Measurements from ENCODE around the gene LAIR1.
"Not testable (repeated sequence)": the region's sequence is repeated elsewhere in the genome, so short reads cannot be mapped to it uniquely, and the experiment has no call there.

Gene LAIR1, protein sequence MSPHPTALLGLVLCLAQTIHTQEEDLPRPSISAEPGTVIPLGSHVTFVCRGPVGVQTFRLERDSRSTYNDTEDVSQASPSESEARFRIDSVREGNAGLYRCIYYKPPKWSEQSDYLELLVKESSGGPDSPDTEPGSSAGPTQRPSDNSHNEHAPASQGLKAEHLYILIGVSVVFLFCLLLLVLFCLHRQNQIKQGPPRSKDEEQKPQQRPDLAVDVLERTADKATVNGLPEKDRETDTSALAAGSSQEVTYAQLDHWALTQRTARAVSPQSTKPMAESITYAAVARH

DNA sequence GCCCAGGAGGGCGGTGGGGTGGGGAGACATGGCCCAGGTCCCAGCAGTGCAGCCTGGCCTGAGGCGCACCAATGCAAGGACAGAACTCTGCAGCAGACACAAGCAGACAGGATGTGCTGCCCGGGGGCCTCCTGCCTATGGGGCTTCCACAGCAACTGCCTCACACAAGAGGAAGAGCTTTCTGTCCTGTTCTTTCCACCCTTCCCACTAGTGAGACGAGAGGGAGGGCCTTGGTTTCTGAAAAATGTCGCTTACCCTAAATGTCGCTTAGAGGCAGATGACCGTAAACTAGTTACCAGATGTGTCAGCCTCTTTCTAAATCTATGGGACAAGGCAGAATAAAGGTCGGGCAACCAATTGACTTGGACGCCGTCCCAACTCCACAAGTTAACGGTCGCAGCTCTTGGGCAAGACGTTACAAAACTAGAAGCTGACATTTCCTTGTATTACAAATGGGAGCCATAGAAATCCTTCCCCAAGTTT is at the start of gene LAIR1:
Gene LAIR1 (minus strand): TSS at position 157 of the 483 bp plus-strand sequence. CDS start 127 bp downstream, at position 30.
- DNase-seq: no peak

DNA sequence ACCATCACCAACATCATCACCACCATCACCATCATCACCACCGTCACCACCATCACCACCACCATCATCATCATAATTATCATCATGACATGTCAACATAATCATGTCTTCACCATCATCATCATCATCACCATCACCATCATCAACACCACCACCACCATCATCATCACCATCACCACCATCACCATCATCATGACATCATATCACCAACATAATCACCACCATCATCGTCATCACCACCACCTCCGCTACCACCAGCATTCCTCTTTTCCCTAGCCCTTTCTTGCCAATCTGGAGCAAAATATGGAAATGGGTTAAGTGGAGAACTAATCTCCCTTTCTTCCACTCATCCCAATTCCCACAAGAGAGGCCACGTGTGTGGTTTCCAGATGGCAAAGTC is 49.4 kb upstream of the LAIR1 start:
- DNase-seq: no peak

DNA sequence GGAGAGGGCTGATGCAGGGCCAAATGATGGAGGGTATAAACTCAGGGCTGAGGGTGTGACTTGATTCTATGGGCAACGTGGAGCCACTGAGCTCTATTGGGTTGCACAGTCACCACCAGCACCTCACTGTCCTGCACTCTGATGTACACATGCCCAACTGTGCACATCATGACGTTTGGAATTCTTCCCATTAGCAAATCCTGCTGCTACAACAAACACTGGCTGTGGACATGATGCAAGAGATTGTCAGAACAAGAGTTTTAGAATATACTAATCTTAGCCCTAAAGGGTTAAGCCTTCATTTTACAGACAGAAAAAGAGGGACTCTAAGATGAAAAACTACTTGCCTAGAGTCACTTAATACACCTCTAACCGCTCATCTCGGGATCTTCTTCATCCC is 48.1 kb upstream of the LAIR1 start:
- DNase-seq: no peak

DNA sequence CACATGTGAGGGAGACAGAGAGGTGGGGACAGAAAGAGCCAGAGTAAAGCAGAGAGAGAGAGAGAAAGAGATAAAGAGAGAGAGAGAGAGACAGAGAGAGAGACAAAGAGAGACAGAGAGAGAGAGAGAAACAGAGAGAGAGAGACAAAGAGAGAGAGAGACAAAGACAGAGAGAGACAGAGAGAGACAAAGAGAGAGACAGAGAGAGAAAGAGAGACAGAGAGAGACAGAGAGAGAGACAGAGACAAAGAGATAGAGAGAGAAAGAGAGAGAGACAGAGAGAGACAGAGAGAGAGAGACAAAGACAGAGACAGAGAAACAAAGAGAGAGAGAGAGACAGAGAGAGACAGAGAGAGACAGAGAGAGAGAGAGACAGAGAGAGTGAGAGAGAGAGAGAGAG is 46.3 kb upstream of the LAIR1 start:
- DNase-seq: no peak

DNA sequence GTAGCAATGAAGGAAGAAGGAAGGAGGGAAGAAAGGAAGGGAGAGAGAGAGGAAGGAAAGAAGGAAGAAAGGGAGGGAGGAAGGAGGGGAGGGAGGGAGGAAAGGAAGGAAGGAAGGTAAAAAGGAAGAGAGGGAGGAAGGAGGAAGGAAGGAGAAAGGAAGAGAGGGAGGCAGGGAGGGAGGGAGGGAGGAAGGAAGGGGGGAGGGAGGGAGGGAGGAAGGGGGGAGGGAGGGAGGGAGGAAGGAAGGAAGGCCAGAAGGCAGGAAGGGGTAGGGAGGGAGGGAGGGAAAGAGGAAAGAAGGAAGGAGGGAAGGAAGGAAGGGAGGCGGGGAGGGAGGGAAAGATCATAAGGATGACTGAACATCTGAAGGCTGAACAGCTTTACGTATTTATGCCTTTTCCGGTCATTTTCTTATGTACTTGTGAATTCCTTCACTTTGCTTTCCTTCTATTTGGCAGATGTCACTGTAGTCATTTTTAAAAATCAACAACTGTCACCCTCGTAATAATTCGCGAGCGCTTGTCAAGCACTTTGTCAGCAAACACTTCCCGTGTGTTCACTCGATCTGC is 43.8 kb upstream of the LAIR1 start:
- DNase-seq: no peak

DNA sequence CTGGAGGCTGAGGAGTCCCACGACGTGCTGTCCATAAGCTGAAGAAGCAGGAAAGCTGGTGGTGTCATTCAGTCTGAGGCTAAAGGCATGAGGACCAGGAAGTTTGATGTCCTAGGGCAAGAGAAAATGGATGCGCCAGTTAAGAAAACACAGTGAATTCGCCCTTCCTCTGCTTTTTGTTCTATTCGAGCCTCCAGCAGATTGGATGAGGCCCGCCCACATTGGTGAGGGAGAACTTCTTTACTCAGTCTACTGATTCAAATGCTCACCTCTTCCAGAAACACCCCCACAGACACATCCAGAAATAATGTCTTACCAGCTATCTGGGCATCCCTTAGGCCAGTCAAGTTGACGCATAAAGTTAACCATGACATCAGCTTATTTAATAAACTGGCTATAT is 43.0 kb upstream of the LAIR1 start:
- no peak for DNase-seq

DNA sequence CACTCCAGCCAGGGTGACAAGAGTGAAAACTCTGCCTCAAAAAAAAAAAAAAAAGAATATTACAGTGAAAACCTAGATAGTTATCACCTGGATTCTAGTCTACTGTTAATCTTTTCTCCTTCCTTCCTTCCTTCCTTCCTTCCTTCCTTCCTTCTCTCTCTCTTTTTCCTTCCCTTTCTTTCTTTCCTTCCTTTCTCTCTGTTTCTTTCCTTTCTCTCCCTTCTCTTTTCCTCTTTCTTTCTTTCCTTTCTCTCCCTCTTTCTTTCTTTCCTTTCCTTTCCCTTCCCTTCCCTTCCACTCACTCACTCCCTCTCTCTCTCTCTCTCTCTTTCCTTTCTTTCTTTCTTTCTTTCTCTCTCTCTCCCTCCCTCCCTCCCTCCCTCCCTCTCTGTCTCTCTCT is 40.9 kb upstream of the LAIR1 start:
- DNase-seq: no peak

DNA sequence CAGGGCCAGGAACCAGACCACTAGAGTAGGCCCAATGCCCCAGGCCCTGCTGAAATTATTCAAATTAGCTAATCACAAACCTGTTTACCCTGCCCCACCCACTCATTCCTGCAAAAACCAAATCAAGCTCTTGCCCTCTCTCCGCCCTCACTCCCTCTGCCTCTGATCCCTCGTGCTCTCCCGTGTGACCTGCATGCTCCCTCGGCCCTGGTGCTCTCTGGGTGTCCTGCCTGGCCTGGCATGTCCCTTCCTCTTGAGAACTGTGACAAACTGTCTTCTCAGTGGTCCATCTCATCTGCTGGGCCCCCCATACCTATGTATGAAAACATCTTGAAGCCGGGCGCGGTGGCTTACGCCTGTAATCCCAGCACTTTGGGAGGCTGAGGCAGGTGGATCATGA is 38.3 kb upstream of the LAIR1 start:
- DNase-seq: no peak

DNA sequence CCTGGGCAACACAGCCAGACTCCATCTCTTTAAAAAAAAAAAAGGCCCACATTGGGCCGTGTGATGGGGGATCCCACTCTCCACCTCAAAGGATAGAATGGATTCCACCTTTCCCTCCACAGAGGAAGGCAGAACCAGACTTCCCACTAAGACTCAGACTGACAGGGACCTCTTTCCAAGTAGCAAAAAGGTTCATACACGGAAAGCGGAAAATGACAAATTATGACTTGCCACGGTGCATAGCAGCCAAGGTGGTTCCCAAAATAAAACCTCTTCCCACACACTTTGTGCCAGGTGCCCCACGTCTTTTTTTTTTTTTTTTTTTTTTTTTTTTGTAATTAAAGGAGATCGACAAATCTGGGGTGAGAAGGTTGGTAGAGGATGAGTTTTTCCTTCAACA is 36.2 kb upstream of the LAIR1 start:
- DNase-seq: no peak

DNA sequence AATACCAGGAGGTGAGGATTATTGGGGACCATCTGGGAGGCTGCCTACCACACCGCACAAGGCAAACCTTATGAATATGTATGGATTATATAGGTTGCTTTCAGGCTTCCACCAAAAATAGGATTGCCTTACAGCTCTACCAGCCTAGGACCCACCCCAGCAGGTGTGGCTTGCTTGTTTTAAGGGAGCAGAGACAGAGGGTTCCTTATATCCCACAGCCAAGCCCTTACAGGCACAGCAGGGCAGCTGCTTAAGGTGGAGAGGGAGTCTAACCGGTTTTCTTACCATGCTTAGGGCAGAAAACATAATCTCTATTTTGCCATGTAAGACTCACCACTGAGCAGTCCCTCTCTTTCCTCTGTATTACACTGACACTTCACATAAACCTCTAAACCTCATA is 34.5 kb upstream of the LAIR1 start:
- DNase-seq: no peak

DNA sequence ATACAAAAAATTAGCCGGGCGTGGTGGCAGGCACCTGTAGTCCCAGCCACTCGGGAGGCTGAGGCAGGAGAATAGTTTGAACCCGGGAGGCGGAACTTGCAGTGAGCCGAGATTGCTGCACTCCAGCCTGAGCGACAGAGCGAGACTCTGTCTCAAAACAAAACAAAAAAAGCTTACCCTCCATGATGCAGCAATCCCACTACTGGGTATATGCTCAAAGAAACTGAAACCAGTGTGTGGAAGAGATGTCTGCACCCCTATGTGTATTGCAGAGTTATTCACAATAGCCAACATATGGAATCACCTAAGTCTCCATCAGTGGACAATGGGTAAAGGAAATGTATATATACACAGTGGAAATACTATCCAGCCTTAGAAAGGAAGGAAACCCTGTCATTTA is 31.0 kb upstream of the LAIR1 start:
- DNase-seq: no peak

DNA sequence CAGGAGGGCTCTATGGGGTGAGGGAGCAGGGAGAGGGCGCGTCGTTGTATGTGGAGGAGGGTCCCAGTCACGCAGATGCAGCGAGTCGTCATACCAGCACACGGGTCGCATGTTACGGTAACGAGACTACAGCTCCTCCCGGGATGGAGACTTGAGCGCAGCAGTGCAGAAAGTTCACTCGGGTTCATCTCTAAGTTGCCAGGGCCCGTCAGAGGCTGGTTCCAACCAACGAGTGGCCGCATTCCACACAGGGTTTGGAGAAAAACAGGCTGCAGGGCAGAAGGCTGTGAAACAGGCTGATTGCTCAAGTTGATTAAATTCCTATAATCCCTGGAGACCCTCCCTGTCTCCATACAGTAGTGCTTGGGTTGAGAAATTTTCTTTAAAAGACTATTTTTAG is 28.6 kb upstream of the LAIR1 start:
- no peak for DNase-seq

DNA sequence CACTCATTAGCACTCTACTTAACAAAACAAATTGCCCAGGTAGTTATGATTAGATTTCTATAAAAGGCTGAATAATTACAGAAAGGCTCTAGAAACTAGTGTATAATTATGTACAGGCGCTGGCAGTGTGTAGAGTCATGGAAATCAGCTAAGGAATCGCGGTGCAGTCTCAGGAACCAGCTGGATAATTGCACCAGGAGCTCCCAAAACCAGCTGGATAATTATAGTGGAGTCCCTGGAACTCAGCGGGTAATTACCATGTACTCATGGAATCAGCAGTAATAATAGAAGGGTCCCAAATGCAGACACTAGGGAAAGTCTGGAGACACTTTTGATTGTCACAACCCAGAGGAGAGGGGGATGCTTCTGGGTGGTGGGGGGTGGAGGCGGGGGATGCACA is 27.4 kb upstream of the LAIR1 start:
- DNase-seq: no peak

DNA sequence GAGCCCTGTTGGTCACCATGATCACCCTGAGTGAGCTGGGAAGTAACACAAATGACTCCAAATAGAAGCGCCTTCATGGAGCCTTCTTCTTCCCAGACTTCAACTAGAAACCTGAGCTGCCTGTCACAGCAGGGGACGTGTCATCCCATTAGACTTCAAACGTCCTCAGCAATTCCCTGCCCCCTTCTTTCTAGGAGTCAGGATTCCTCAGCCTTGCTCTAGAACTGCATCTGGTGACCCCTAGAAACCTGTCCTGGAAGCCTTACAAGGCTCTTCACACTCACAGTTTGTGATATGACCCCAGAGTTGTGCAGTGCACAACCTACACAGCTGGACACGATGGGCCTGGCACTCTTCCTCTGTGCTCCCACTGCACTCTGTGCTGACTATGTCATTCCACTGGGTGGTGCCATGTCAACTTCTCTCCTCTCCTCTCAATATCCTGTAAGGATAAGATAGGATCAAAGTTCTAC is 26.9 kb upstream of the LAIR1 start:
- no peak for DNase-seq

DNA sequence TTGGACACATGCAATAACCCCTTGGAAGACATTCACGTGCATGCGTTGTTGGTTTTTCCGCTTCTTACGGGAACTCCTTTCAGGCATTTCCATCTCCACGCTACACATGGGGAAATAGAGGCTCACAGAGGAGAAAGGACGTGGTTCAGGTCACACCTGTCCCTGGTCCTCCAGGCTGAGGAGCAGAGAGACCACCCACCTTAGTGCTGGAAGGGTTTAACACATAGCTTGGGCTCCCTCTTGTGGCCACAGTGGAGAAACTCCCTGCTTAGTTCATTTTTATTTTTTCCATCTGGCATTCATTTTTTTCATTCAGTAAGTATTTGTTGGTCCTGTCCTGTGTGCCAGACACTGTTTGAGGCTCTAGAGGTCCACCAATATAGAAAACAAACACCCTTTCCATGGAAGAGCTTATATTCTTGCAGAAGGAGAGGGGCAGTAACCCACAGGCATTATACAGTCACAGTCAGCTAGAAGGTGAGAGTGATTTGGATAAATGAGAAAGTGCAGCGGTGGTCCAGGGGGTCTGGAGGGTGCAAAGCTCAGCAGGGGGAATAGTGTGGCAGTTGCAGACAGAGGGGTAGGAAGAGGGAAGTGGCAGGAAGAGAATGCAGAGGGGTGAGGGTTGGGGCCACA is 26.3 kb upstream of the LAIR1 start:
- DNase-seq: no peak

DNA sequence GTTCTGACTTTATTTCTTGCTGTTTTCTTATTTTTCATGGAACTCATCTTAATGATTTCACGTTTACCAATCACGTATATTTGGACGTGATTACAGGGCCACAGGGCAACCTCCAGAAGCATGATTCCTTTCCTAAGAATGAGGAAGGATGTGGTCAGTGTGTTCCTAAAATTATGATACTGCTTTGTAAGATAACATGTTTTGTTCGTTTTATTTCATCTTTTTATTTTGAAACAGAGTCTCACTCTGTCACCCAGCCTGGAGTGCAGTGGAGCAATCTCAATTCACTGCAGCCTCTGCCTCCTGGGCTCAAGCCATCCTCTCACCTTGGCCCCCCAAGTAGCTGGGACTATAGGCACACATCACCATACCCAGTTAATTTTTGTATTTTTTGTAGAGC is 24.8 kb upstream of the LAIR1 start:
- no peak for DNase-seq

DNA sequence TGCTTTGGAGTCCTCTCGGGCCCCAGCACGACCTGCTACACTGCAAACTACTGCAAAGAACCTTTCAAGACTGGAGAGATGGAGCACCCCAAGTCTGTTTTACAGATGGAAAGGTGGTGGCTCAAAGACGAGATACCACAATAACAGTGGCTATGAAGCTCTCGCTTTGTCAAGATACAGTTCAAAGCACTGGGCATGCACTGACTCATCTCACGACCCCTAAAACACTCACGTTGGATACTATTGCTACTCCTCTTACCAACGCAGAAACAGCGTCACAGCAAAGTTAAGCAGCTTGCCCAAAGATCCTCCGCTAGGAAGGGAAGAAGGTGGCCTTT is 24.0 kb upstream of the LAIR1 start:
- no peak for DNase-seq

DNA sequence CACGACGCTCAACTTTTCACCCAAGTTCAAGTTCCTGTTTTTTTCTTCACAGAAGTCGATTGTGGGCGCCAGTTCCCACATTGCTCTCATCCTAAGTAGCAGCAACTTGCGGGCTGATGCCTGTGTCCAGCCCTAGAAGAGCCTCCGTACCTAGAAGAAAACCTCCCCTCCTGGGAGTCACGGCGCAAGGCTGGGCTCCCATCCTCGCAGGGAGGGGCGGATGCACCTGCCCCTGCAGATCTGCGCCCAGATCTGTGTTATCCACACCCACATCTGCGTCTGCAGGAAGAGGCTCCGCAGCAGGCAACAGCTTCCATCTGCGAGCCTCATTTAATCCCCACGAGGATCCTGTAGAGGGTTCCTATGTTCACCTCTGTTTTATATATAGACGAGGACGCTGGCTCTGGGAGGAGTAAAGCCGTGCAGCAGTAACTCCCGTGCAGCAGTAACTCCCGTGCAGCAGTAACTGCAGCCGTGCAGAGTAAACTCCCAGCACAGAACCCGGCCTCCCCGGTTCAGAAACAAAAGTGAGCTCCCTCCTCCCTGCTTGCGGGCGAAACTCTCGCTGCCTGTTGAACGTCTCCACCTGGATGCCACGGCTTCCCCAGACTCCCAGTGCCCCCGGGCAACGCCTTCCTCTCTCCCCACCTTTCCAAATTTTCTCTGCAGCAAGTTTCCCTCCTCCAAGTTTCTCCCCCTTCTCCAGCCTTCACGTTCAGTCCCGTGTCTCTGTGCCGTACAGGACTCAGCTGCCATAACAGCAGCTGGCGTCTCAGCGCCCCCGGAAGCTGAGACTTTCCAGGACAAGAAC is 23.5 kb upstream of the LAIR1 start:
- DNase-seq: no peak

DNA sequence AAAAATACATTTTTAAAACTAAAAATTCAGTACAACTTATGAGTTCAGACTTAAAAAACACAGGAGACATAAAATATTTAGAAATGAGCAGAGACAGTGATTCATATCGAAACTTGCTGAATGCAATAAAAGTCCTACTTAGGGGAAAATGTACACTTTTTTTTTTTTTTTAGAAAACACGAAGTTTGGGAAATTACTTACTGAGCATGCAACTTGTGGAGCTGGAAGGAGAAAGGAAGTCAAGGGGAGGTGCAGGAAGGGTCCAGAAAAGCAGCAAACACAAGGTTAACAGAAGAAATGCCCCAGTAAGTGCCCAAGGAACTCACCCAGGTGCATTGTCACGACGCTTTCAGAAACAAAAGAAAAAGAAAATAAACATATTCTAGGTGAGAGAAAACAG is 18.6 kb upstream of the LAIR1 start:
- DNase-seq: no peak

DNA sequence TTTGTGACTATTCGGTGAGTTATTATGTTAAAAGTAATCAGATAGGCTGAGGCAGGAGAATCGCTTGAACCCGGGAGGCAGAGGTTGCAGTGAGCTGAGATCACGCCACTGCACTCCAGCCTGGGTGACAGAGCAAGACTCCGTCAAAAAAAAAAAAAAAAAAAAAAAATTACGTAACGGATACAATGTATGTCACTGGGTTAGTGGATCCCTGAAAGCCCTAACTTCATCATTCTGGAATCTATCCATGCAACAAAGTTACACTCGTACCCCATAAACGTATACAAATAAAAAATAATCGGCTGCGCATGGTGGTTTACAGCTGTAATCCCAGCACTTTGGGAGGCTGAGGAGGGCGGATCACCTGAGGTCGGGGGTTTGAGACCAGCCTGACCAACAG is 17.3 kb upstream of the LAIR1 start:
- DNase-seq: not testable (repeated sequence)

DNA sequence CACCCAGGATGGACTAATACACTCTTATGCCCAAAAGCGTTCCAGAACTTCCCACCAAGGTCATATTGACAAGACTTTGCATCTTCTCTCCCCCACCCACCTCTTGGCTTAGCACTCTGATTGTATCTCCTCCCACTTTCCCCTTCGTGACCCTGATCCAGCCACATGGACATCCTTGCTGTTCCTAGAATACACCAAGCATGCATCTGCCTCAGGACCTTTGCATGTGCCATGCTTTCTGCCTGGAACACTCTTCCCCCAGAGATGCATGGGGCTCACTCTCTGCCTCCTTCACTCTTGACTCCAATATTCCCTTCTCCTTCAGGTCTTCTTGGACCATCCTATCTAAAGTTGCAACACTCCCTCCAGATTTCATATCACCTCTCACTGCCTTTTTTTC is 16.2 kb upstream of the LAIR1 start:
- DNase-seq: no peak

DNA sequence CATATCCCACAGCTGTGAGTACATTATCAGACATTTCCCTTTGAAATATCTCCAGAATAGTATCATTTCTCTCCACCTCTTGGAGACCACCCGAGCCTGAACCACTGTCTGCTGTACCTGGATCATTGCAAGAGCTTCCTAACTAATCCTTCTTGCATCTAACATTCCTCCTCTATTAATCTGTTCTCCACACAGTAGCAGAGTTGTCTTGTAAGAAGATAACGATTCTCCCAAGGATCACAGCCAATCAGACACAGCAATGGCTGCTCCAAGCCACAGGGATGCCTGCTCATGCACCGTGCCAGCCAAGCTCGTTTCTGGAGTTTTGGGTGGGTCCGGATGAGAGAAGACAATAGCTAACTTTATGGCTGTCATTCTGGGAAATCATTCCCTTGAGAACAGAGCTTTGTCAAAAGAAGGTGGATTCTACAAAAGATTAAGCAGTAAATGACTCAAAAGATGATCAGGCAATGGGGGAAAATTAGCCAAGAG is 14.5 kb upstream of the LAIR1 start:
- DNase-seq: no peak

DNA sequence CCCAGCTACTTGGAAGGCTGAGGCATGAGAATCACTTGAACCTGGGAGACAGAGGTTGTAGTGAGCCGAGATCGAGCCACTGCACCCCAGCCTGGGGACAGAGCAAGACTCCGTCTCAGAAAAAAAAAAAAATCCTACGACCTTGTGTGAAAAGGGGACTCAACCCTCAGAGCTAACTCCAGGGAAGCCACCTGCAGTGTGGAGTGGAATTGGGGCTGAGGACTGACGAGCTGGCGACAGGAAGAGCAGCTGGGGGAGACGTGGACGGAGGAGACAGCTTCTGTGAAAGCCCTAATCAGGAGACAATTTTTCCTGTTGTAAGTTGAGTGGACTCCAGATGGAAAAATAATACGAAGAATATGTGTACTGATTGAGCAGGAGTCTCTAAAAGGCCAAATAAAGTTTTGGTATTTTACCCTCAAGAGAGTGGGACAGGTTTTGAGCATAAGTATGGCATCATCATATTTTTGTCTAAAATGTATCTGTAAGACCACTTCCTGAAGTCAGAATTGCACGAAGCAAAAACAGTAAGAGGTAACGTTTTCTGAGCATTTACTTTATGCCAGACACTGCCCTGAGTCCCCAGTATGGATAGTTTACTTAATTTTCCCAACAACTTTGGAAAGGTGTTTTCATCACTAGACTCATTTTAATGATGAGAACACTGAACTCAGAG is 12.0 kb upstream of the LAIR1 start:
- DNase-seq: no peak

Data from NCI-H1048 (cell line).